ENCODE results near the gene MDH1. TPM values are rescaled to one million over a fixed set of nuclear protein-coding genes. Genes with fewer than 3 reads are reported as not detected.

MDH1 gene
- polyA plus RNA-seq, 1 donor from 2014 or later: 511 TPM

DNA sequence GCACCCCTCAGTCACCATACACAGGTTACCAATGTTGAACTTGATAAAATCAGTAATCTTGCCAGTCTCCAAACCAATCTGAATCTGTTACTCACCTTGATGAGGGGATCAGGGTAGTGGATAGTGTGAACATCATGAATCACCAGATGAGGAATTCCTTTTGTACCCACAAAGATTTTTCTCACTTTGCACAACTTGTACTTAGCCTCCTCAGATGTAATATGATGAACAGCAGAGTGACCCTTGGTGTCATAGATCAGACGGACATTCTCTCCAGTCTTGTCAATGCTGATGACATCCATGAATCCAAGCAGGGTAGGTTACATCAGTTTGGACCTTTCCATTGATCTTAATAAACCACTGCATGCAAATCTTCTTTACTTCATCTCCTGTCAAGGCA is 54.7 kb downstream of the MDH1 start:
- H3K4me2 ChIP-seq (ENCODE audit: low read length): no peak overlapping the region
- H3K36me3 ChIP-seq (ENCODE audit: insufficient read depth, low read length): no peaks in the 10 kb centered on the region
- no peak overlapping the region for H3K4me3 ChIP-seq (ENCODE audit: low read length)
- no peaks in the 10 kb centered on the region for H3F3A ChIP-seq (ENCODE audit: insufficient read depth, low read length, poor library complexity, severe bottlenecking)
- H3K27me3 ChIP-seq (ENCODE audit: insufficient read depth, low read depth, low read length): no peaks in the 10 kb centered on the region
- TF ChIP-seq SMC3 (conservative IDR thresholded peaks at IDR 0.05; ENCODE audit: poor library complexity) (no peak), EP300 (conservative IDR thresholded peaks at IDR 0.05; ENCODE audit: poor library complexity, severe bottlenecking) (no peak), EZH2 (IDR thresholded peaks at IDR 0.05; ENCODE audit: borderline replicate concordance, insufficient read depth, low read length, poor library complexity, severe bottlenecking) (no peak), POLR2AphosphoS5 (IDR thresholded peaks at IDR 0.05) (no peak), MXI1 (conservative IDR thresholded peaks at IDR 0.05; ENCODE audit: poor library complexity, severe bottlenecking) (no peak), RAD21 (conservative IDR thresholded peaks at IDR 0.05) (no peak), TAF1 (IDR thresholded peaks at IDR 0.05; ENCODE audit: low read depth) (no peak)
- TF ChIP-seq, protein P1, sequence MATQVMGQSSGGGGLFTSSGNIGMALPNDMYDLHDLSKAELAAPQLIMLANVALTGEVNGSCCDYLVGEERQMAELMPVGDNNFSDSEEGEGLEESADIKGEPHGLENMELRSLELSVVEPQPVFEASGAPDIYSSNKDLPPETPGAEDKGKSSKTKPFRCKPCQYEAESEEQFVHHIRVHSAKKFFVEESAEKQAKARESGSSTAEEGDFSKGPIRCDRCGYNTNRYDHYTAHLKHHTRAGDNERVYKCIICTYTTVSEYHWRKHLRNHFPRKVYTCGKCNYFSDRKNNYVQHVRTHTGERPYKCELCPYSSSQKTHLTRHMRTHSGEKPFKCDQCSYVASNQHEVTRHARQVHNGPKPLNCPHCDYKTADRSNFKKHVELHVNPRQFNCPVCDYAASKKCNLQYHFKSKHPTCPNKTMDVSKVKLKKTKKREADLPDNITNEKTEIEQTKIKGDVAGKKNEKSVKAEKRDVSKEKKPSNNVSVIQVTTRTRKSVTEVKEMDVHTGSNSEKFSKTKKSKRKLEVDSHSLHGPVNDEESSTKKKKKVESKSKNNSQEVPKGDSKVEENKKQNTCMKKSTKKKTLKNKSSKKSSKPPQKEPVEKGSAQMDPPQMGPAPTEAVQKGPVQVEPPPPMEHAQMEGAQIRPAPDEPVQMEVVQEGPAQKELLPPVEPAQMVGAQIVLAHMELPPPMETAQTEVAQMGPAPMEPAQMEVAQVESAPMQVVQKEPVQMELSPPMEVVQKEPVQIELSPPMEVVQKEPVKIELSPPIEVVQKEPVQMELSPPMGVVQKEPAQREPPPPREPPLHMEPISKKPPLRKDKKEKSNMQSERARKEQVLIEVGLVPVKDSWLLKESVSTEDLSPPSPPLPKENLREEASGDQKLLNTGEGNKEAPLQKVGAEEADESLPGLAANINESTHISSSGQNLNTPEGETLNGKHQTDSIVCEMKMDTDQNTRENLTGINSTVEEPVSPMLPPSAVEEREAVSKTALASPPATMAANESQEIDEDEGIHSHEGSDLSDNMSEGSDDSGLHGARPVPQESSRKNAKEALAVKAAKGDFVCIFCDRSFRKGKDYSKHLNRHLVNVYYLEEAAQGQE (IDR thresholded peaks at IDR 0.05; ENCODE audit: borderline replicate concordance): no peak
- TF ChIP-seq, protein P2, sequence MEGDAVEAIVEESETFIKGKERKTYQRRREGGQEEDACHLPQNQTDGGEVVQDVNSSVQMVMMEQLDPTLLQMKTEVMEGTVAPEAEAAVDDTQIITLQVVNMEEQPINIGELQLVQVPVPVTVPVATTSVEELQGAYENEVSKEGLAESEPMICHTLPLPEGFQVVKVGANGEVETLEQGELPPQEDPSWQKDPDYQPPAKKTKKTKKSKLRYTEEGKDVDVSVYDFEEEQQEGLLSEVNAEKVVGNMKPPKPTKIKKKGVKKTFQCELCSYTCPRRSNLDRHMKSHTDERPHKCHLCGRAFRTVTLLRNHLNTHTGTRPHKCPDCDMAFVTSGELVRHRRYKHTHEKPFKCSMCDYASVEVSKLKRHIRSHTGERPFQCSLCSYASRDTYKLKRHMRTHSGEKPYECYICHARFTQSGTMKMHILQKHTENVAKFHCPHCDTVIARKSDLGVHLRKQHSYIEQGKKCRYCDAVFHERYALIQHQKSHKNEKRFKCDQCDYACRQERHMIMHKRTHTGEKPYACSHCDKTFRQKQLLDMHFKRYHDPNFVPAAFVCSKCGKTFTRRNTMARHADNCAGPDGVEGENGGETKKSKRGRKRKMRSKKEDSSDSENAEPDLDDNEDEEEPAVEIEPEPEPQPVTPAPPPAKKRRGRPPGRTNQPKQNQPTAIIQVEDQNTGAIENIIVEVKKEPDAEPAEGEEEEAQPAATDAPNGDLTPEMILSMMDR (IDR thresholded peaks at IDR 0.05; ENCODE audit: poor library complexity, severe bottlenecking): no peak
- H3K79me2 ChIP-seq (replicated peaks; ENCODE audit: insufficient read depth, low read length): no peaks in the 10 kb centered on the region
- no peak overlapping the region for H3K9ac ChIP-seq (ENCODE audit: low read length)
- H3K27ac ChIP-seq (ENCODE audit: low read length): no peak overlapping the region
- H2AFZ ChIP-seq (ENCODE audit: low read depth, low read length): no peak overlapping the region
- H3K9me3 ChIP-seq (ENCODE audit: low read length): no peaks in the 10 kb centered on the region
- no peaks in the 10 kb centered on the region for H4K20me1 ChIP-seq (ENCODE audit: insufficient read depth)
- no peaks in the 10 kb centered on the region for H3K9me2 ChIP-seq (ENCODE audit: insufficient read depth, low read length)

DNA sequence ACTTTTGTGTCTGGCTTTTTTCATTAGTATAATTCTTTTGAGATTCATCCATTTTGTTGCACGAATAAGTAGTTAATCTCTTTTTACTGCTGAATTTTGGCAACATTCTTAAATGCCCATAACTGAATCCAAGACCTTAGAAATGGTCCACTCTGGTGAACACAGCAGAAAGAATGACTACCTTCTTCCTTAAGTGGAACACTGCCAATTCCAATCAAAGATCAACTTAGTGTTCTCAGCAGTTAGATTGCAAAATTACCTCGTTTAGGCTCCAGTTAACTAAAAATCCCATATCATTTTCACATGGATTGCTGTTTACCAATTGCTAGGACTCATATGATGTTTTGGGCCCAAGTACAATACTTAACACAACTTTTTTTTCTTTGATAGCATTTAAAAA is 59.9 kb downstream of the MDH1 start:
- no peak overlapping the region for H3K4me3 ChIP-seq (ENCODE audit: low read length)
- H3K9me2 ChIP-seq (ENCODE audit: insufficient read depth, low read length): no peaks in the 10 kb centered on the region
- H2AFZ ChIP-seq (ENCODE audit: low read depth, low read length): no peak overlapping the region
- no peaks in the 10 kb centered on the region for H3F3A ChIP-seq (ENCODE audit: insufficient read depth, low read length, poor library complexity, severe bottlenecking)
- no peaks in the 10 kb centered on the region for H3K79me2 ChIP-seq (replicated peaks; ENCODE audit: insufficient read depth, low read length)
- H3K36me3 ChIP-seq (ENCODE audit: insufficient read depth, low read length): no peaks in the 10 kb centered on the region
- H3K27ac ChIP-seq (ENCODE audit: low read length): no peak overlapping the region
- no peak overlapping the region for H3K9ac ChIP-seq (ENCODE audit: low read length)
- H3K27me3 ChIP-seq (ENCODE audit: insufficient read depth, low read depth, low read length): no peaks in the 10 kb centered on the region
- no peaks in the 10 kb centered on the region for H4K20me1 ChIP-seq (ENCODE audit: insufficient read depth)
- no peaks in the 10 kb centered on the region for H3K9me3 ChIP-seq (ENCODE audit: low read length)
- no peak for TF ChIP-seq SMC3 (conservative IDR thresholded peaks at IDR 0.05; ENCODE audit: poor library complexity)
- TF ChIP-seq, protein P1 (IDR thresholded peaks at IDR 0.05; ENCODE audit: borderline replicate concordance): no peak
- TF ChIP-seq MXI1 (conservative IDR thresholded peaks at IDR 0.05; ENCODE audit: poor library complexity, severe bottlenecking): no peak
- no peak for TF ChIP-seq EP300 (conservative IDR thresholded peaks at IDR 0.05; ENCODE audit: poor library complexity, severe bottlenecking)
- H3K4me2 ChIP-seq (ENCODE audit: low read length): no peak overlapping the region
